HG03520 (cell line): ENCODE data around the gene BRD7.
"Not testable (repeated sequence)": the region's sequence is repeated elsewhere in the genome, so short reads cannot be mapped to it uniquely, and the experiment has no call there.

ENCODE experiments used
- ATAC-seq: cut with Tn5 transposase; IDR thresholded peaks from one replicate; pipeline ENCODE4 v1.9.1; 2021; ENCODE audit warnings: mild to moderate bottlenecking, moderate library complexity; ENCODE audit not compliant: unreplicated experiment

BRD7 gene

GRCh38 chr16:50360033-50360778 is 8.6 kb downstream of the BRD7 start:
- no peak for ATAC-seq

DNA sequence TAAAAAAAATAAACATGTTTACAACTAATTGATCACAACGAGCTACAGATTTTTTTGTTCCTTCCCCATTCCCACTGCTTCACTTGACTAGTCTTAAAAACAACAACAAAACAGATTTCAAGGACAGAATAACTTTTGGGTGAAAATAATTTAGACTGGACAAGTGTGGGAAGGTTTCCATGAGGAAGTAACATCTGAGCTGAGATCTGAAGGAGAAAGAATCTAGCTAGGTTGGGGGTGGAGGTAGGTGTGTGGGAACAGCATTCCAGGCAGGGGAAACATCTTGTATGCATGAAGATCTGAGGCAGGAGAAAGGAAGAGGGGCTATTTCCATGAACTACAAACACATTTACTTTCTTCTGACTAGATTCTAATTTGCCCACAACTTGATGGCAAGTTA is 9.2 kb downstream of the BRD7 start:
- ATAC-seq = no peak

- ATAC-seq = no peak
Measured at GRCh38 chr16:50354629-50355456, 13.9 kb downstream of the BRD7 start.

GRCh38 chr16:50354082-50354481 is 14.7 kb downstream of the BRD7 start:
- ATAC-seq = no peak

GRCh38 chr16:50351952-50352351 is 16.8 kb downstream of the BRD7 start:
- ATAC-seq = no peak

DNA sequence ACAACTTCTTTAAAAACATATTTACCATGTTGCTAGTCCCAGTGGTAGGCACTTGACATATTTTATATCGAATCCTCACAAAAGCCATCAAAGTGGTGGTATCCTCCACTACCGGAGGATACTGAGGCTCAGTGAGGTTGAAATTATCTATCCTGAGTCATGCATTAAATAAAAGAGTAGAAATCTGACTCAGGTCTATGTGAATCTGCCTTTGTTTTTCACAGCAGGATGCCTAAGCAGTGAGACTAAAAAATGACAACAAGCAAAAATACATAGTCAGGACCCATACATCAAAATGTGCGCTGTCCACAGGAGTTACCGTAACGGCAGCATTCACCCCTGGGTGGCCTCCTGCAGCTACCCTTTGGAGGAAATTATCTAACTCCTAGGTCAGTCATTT is 17.7 kb downstream of the BRD7 start:
- ATAC-seq = no peak

- not testable (repeated sequence) for ATAC-seq
Measured at GRCh38 chr16:50345210-50345609, 23.6 kb downstream of the BRD7 start.

DNA sequence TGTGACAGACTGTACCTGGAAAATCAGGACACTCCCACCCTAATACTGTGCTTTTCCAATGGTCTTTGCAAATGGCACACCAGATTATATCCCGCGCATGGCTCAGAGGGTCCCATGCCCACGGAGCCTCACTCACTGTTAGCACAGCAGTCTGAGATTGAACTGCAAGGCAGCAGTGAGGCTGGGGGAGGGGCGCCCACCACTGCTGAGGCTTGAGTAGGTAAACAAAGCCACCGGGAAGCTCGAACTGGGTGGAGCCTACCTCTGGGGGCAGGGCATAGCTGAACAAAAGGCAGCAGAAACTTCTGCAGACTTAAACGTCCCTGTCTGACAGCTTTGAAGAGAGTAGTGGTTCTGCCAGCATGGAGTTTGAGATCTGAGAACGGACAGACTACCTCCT is 25.2 kb downstream of the BRD7 start:
- ATAC-seq = not testable (repeated sequence)

DNA sequence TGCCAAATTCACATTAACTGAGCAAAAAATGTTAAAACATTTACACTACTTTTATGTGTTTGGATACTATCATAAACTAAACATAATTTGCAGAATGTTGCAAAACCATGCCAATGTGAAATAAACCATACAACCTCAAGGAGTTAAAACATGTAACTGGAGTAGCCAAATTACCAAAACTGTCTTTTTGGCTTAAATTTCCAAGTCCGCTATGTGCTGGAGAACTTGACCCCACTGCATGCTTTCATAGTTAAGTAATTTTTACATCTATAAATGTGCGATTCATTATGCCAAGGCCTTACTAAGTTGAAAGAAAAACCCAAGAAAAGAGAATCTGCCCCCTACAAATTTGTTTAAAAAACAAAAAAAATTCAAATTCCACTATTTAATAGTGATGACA is 28.2 kb downstream of the BRD7 start:
- no peak for ATAC-seq

- no peak for ATAC-seq
Measured at GRCh38 chr16:50338371-50339231, 30.2 kb downstream of the BRD7 start.

DNA sequence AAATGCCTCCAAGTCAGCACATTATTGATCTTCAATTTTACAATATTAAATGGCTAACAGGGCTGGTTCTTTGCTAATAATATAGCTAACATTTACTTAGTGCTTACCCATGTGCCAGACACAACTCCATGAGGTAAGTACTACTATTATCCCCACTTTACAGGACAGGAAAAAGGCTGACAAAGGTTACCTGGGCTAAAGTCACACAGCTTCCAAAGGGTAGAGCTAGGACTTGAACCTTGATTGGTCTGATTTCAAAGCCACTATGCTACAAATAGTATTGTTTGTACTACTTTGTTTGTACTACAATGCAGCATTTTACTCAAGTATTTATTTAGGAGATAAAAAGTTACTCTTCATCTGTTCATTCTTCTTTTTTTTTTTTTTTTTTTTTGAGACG is 31.9 kb downstream of the BRD7 start:
- ATAC-seq = no peak

- ATAC-seq = peak; percentile 64
Measured at GRCh38 chr16:50335196-50335958, 33.4 kb downstream of the BRD7 start.

- ATAC-seq = no peak
Measured at GRCh38 chr16:50334106-50334975, 34.4 kb downstream of the BRD7 start.

DNA sequence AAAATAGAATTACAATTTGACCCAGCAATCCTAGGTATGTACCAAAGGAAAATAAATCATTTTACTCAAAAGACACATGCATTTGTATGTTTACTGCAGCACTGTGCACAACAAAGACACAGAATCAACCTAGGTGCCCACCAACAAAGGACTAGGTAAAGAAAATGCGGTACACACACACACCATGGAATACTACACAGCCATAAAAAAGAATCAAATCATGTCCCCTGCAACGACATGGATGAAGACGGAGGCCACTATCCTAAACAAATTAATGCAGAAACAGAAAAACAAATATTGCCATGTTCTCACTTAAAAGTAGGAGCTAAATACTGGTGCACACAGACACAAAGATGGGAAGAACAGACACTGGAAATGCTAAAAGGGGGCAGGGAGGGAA is 36.2 kb downstream of the BRD7 start:
- no peak for ATAC-seq

DNA sequence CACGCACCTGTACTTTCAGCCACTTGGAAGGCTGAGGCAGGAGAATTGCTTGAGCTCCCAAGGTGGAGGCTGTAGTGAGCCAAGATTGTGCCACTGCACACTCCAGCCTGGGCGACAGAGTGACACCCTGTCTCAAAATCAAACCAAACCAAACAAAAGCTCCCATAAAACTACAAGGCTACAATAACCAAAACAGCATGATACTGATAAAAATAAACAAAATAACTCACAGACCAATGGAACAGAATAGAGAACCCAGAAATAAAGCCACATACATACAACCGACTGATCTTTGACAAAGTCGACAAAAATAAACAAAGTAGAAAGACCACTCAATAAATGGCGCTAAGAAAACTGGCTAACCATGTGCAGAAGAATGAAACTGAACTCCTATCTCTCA is 37.2 kb downstream of the BRD7 start:
- no peak for ATAC-seq

DNA sequence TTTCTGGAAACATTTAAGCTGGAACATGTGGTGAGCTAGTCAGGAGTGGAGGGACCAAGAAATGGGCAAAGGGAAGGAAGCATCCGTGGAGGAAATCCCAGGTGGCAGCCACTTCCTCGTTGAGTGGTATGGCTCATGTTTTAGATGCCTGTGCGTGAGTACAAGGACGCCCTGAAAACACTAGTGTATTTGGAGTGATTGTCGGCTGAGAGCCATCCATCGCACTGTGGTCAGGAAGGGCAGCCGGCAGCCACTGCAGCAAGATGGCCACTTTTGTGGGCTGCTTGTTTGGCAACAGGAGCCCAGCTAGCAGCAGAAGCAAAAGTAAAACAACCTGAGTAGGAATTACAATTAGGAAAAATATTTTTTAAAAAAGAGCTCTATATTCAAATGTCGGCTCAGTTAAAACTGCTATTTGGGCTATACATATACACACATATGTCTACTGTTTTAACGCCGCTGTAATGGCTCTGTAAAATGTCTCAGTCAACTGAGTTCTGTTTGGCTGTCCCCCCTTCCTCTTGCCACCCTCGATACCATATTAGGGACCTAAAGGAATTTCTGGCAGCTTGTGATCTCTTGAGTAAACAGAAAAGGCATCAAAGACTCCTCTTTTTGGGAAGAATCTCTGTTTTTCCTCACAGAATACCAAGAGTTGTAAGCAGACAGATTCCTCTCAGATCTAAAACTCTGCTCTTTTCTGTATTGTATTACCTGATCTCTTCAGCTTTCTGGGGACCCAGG is 39.2 kb downstream of the BRD7 start:
- ATAC-seq = no peak

GRCh38 chr16:50326835-50327465 is 41.8 kb downstream of the BRD7 start:
- peak; percentile 70 for ATAC-seq

GRCh38 chr16:50326264-50326663 is 42.5 kb downstream of the BRD7 start:
- ATAC-seq = no peak
